GM12874 (cell line): Measurements from ENCODE around the gene CYTH1.

Experiments used
- CTCF ChIP-seq: IDR thresholded peaks from 2 replicates; pipeline ENCODE4 v1.5.1; 2011; ENCODE audit warnings: low read depth, mild to moderate bottlenecking, control low read depth, low read length, moderate library complexity; ENCODE audit not compliant: insufficient read depth

CYTH1 gene

GRCh38 chr17:78716292-78716691, 65.8 kb downstream of the CYTH1 start:
- no peak for TF ChIP-seq CTCF

- no peak for TF ChIP-seq CTCF
Measured at GRCh38 chr17:78715876-78716275, 66.2 kb downstream of the CYTH1 start.

GRCh38 chr17:78715000-78715771, 66.9 kb downstream of the CYTH1 start:
- TF ChIP-seq CTCF: no peak

GRCh38 chr17:78714534-78714933, 67.5 kb downstream of the CYTH1 start:
- no peak for TF ChIP-seq CTCF

GRCh38 chr17:78712043-78712442, 70.0 kb downstream of the CYTH1 start:
- TF ChIP-seq CTCF: no peak

GRCh38 chr17:78710607-78711006, 71.5 kb downstream of the CYTH1 start:
- TF ChIP-seq CTCF: no peak

- TF ChIP-seq CTCF: no peak
Measured at GRCh38 chr17:78709751-78710181, 72.3 kb downstream of the CYTH1 start.
